HCT116 (cell line): ENCODE results near the gene SLC6A3. TPM values are rescaled to one million over a fixed set of nuclear protein-coding genes. Genes with fewer than 3 reads are reported as not detected.

ENCODE experiments used
- ATAC-seq: fragments of 200-7000 bp; cut with Tn5 transposase; 2 replicates; pipeline ENCODE4 v1.9.1; 2020; ENCODE audit warnings: mild to moderate bottlenecking, moderate library complexity
- BruUV-seq: library from RNA; stranded (reverse); fragments of 400-500 nt; replicated peaks from 2 replicates; lab custom pipeline; 2021; lab: Mats Ljungman, UMichigan
- CTCF ChIA-PET: fragments of 300-600 bp; sonication (Branson Sonifier 250); formaldehyde crosslinking; loops from one replicate; lab custom pipeline; 2021; ENCODE audit warnings: antibody characterized with exemption; lab: Charles Lee
- POLR2A ChIA-PET: fragments of 300-600, 350-600 bp; sonication (Branson Sonifier 250); formaldehyde crosslinking; loops from one replicate; lab custom pipeline; 2021; ENCODE audit warnings: antibody characterized with exemption; lab: Charles Lee
- RAD21 ChIA-PET, 2 experiments: fragments of 300-600 bp; sonication (Branson Sonifier 250); formaldehyde crosslinking; loops; one replicate each; lab custom pipeline; 2023; ENCODE audit warnings: low total read pairs in 2 of 2; ENCODE audit not compliant: uncharacterized antibody in 2 of 2, unreplicated experiment in 2 of 2, low non-redundant PET in 1 of 2; lab: Charles Lee
- DNase-seq: peaks from one replicate; pipeline ENCODE4 v3.0.0-alpha.2; 2010; ENCODE audit warnings: low read depth, low spot score
- H2AFZ ChIP-seq: fragments of 200-600 bp; shearing (Covaris generic), sonication (generic); 2 replicates; pipeline ENCODE4 v1.6.1; 2017; ENCODE audit warnings: low read depth, mixed run types, mixed read lengths, antibody characterized with exemption, low read length; ENCODE audit not compliant: poor library complexity, severe bottlenecking
- H3K27ac ChIP-seq: 2 replicates; pipeline ENCODE4 v1.5.1; 2012; ENCODE audit warnings: low read depth, low read length
- H3K27me3 ChIP-seq: fragments of 200-600 bp; sonication (generic); 2 replicates; pipeline ENCODE4 v1.6.1; 2016; ENCODE audit warnings: mixed run types, low read length, mixed read lengths; ENCODE audit not compliant: insufficient read depth
- H3K36me3 ChIP-seq, 2 experiments: fragments of 200-500 bp in 1 of 2; fragments of 200-600 bp in 1 of 2; sonication (Bioruptor generic) in 1 of 2; sonication (generic) in 1 of 2; 2 replicates each; pipeline versions ENCODE4 v1.5.1 to v1.6.1; 2014 to 2016; ENCODE audit warnings: low read length in 2 of 2, inconsistent platforms in 1 of 2, mixed read lengths in 1 of 2, mixed run types in 1 of 2; ENCODE audit not compliant: insufficient read depth in 2 of 2, control insufficient read depth in 1 of 2
- H3K4me1 ChIP-seq, 2 experiments: fragments of 200-600 bp in 1 of 2; sonication (generic) in 1 of 2; 2 replicates each; pipeline versions ENCODE4 v1.5.1 to v1.6.1; 2012 to 2017; ENCODE audit warnings: low read length in 2 of 2, inconsistent platforms in 1 of 2, mild to moderate bottlenecking in 1 of 2, mixed read lengths in 1 of 2, mixed run types in 1 of 2, moderate library complexity in 1 of 2; ENCODE audit not compliant: insufficient read depth in 2 of 2, control insufficient read depth in 1 of 2
- H3K4me2 ChIP-seq: fragments of 200-600 bp; sonication (generic); 2 replicates; pipeline ENCODE4 v1.6.1; 2017; ENCODE audit warnings: mixed run types, low read length, mixed read lengths
- H3K4me3 ChIP-seq, 2 experiments: fragments of 200-600 bp in 1 of 2; sonication (generic) in 1 of 2; replicated peaks in 1 of 2; 2 replicates each; pipeline ENCODE4 v1.5.1; 2011 to 2016; ENCODE audit warnings: low read length in 2 of 2, control low read depth in 1 of 2, low read depth in 1 of 2, mild to moderate bottlenecking in 1 of 2, mixed read lengths in 1 of 2, mixed run types in 1 of 2
- H3K79me2 ChIP-seq: fragments of 200-600 bp; sonication (generic); 2 replicates; pipeline ENCODE4 v1.6.1; 2017; ENCODE audit warnings: mild to moderate bottlenecking, mixed run types, low read length, moderate library complexity, mixed read lengths; ENCODE audit not compliant: insufficient read depth
- H3K9ac ChIP-seq: fragments of 200-600 bp; sonication (generic); 2 replicates; pipeline ENCODE4 v1.6.1; 2016; ENCODE audit warnings: low read length, mixed read lengths
- H3K9me2 ChIP-seq: fragments of 200-600 bp; sonication (generic), shearing (Covaris generic); 2 replicates; pipeline ENCODE4 v1.6.1; 2017; ENCODE audit warnings: mixed run types, mild to moderate bottlenecking, moderate library complexity; ENCODE audit not compliant: insufficient read depth
- H3K9me3 ChIP-seq, 2 experiments: fragments of 200-500 bp in 1 of 2; fragments of 200-600 bp in 1 of 2; sonication (Bioruptor generic) in 1 of 2; sonication (generic) in 1 of 2; 2 replicates each; pipeline ENCODE4 v1.6.1; 2014 to 2017; ENCODE audit warnings: low read length in 2 of 2, mixed read lengths in 2 of 2, inconsistent platforms in 1 of 2, low read depth in 1 of 2, mild to moderate bottlenecking in 1 of 2, mixed run types in 1 of 2, moderate library complexity in 1 of 2; ENCODE audit not compliant: control insufficient read depth in 1 of 2, insufficient read depth in 1 of 2
- H4K20me1 ChIP-seq: fragments of 200-600 bp; sonication (generic), shearing (Covaris generic); 2 replicates; pipeline ENCODE4 v1.6.1; 2017; ENCODE audit warnings: mixed run types, mild to moderate bottlenecking, moderate library complexity; ENCODE audit not compliant: insufficient read depth
- EGR1 ChIP-seq: IDR thresholded peaks from 2 replicates; pipeline ENCODE4 v1.6.1; 2012; ENCODE audit warnings: low read depth
- ELF1 ChIP-seq: IDR thresholded peaks from 2 replicates; pipeline ENCODE4 v1.6.1; 2012; ENCODE audit warnings: low read depth, borderline replicate concordance
- EZH2 ChIP-seq: fragments of 200-600 bp; sonication (generic); IDR thresholded peaks from 2 replicates; pipeline ENCODE4 v1.6.1; 2017; ENCODE audit warnings: antibody characterized with exemption, mixed run types
- EZH2phosphoT487 ChIP-seq: fragments of 200-600 bp; IDR thresholded peaks from 2 replicates; pipeline ENCODE4 v1.6.1; 2018; ENCODE audit warnings: antibody characterized with exemption, borderline replicate concordance
- JUND ChIP-seq: IDR thresholded peaks from 2 replicates; pipeline ENCODE4 v1.6.1; 2012
- MAX ChIP-seq: IDR thresholded peaks from 2 replicates; pipeline ENCODE4 v1.6.1; 2012
- POLR2A ChIP-seq: IDR thresholded peaks from 2 replicates; pipeline ENCODE4 v1.7.0; 2011; ENCODE audit warnings: borderline replicate concordance; ENCODE audit not compliant: insufficient read depth, insufficient read length; ENCODE audit errors: extremely low read depth
- POLR2AphosphoS5 ChIP-seq: IDR thresholded peaks from 2 replicates; pipeline ENCODE4 v1.6.1; 2011; ENCODE audit warnings: mild to moderate bottlenecking, low read depth, low read length, moderate library complexity
- REST ChIP-seq: IDR thresholded peaks from 2 replicates; pipeline ENCODE4 v1.6.1; 2012; ENCODE audit warnings: low read depth
- SIN3A ChIP-seq: IDR thresholded peaks from 2 replicates; pipeline ENCODE4 v1.6.1; 2012; ENCODE audit warnings: low read depth
- SP1 ChIP-seq: IDR thresholded peaks from 2 replicates; pipeline ENCODE4 v1.6.1; 2012; ENCODE audit warnings: low read depth
- YY1 ChIP-seq: IDR thresholded peaks from 2 replicates; pipeline ENCODE4 v1.6.1; 2011; ENCODE audit warnings: low read length, low read depth, moderate library complexity, mild to moderate bottlenecking; ENCODE audit not compliant: insufficient replicate concordance; ENCODE audit errors: extremely low read depth
- ZFX ChIP-seq: fragments of 450-650 bp; IDR thresholded peaks from 2 replicates; pipeline ENCODE4 v1.6.1; 2017
- ZNF274 ChIP-seq: fragments of 200-500 bp; sonication (Bioruptor generic); IDR thresholded peaks from 2 replicates; pipeline ENCODE4 v1.6.1; 2014; ENCODE audit warnings: mild to moderate bottlenecking, low read depth, low read length, inconsistent platforms
- intact Hi-C: fragments of 100-400 bp; cut with micrococcal nuclease; formaldehyde crosslinking; loops from 2 replicates; pipeline ENCODE4 v1.10.0; 2022
- total RNA-seq: library from RNA; stranded (reverse); gene quantifications from one replicate; pipeline ENCODE4 v1.2.1, GENCODE V29; 2021; ENCODE audit not compliant: unreplicated experiment

Gene SLC6A3
- total RNA-seq, 1 experiment from 2014 or later: not detected

GRCh38 chr5:1470762-1471211, 25.5 kb upstream of the SLC6A3 start:
- H3K27ac ChIP-seq: no peak overlapping the region
- DNase-seq: no peak
- H3K36me3 ChIP-seq: peaks cover 9 to 29% of the 10 kb centered on the region in 2 experiments; a peak in 3 of 4 replicates
- intact Hi-C loops: no loop called here
- no peak overlapping the region for H3K4me3 ChIP-seq
- no peaks in the 10 kb centered on the region; a peak in 1 of 4 replicates for H3K9me3 ChIP-seq
- no peak overlapping the region for H2AFZ ChIP-seq
- H3K27me3 ChIP-seq: no peaks in the 10 kb centered on the region
- H3K4me2 ChIP-seq: no peak overlapping the region
- no TSS peak for BruUV-seq
- ChIA-PET RAD21 (no interaction called here), CTCF (no interaction called here), POLR2A (no interaction called here)
- no peaks in the 10 kb centered on the region for H4K20me1 ChIP-seq
- H3K9me2 ChIP-seq: no peaks in the 10 kb centered on the region
- H3K4me1 ChIP-seq: no peaks in the 10 kb centered on the region
- no peak for TF ChIP-seq EGR1
- no peak for TF ChIP-seq EZH2phosphoT487
- TF ChIP-seq JUND: no peak
- TF ChIP-seq YY1: no peak
- no peaks in the 10 kb centered on the region for H3K79me2 ChIP-seq
- no peak for ATAC-seq
- H3K9ac ChIP-seq: no peak overlapping the region

- H4K20me1 ChIP-seq: no peaks in the 10 kb centered on the region
- no peak overlapping the region for H3K9ac ChIP-seq
- BruUV-seq: no TSS peak
- H3K9me3 ChIP-seq: peaks cover 0 to 3% of the 10 kb centered on the region in 2 experiments; a peak in 1 of 4 replicates
- no peak for DNase-seq
- H3K79me2 ChIP-seq: no peaks in the 10 kb centered on the region
- H3K27me3 ChIP-seq: no peaks in the 10 kb centered on the region
- intact Hi-C loops: loop anchor here (2.0 kb wide), 1 partner anchor 260 kb away; no protein-coding TSS in a partner anchor
- ChIA-PET RAD21 (no interaction called here), POLR2A (no interaction called here), CTCF (interaction anchor here (0.7 to 1.8 kb wide), 2 partner anchors 143 to 176 kb away, joined by 3 to 4 read pairs; no protein-coding TSS in a partner anchor)
- H3K4me2 ChIP-seq: no peak overlapping the region
- no peaks in the 10 kb centered on the region for H3K4me1 ChIP-seq
- H3K36me3 ChIP-seq: peaks cover 7 to 28% of the 10 kb centered on the region in 2 experiments; a peak in 2 of 4 replicates
- no peak overlapping the region for H3K4me3 ChIP-seq
- no peak overlapping the region for H3K27ac ChIP-seq
- no peak overlapping the region for H2AFZ ChIP-seq
- ATAC-seq: peak; percentile 26; the same call in 1 of the 2 replicates
- no peaks in the 10 kb centered on the region for H3K9me2 ChIP-seq
- no peak for TF ChIP-seq EZH2
- no peak for TF ChIP-seq SIN3A
- no peak for TF ChIP-seq REST
- TF ChIP-seq EZH2phosphoT487: no peak
- no peak for TF ChIP-seq EGR1
- TF ChIP-seq ZFX: no peak
- TF ChIP-seq POLR2AphosphoS5: no peak
- TF ChIP-seq POLR2A: no peak
- no peak for TF ChIP-seq ELF1
- TF ChIP-seq ZNF274: no peak
- TF ChIP-seq SP1: no peak
- no peak for TF ChIP-seq MAX
Observed at GRCh38 chr5:1468629-1469527, 23.6 kb upstream of the SLC6A3 start.
